ENCODE measurements around the gene FGGY.

FGGY gene

DNA sequence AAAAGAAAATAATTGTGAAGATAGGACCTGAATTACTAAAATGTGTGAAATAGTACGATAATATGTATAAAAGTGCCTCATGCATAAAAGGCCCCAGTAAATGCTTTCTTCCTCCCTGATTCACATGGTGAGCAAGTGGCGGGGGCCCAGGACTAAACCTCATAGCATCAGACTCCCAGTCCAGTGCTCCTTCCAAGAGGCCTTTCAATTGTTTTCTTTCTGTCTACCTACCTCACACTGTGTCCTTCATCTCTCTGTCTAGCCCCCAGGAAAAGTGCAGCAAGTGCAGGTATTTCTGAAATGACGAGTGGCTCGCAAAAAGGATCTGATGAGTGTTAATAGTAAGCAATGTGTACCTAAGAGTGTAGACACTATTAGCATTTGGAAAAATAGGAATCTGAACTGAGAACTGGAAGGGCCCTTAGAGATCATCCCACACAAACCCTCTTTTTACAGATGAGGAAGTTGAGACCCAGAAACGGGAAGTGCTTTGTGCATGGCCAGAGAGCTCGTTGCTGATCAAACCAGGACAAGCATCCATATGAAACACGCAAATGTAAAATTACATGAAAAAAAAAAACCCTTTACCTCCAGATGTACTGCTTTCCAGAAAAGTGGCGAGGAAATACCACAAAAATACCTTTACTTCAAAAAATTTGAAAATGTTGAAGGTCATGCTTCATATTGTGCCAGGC, 399.7 kb downstream of the FGGY start:
- Histone ChIP-seq H3K4me3 (ENCODE audit: low read depth in 1 of 2, low read length in 2 of 2) (no peak overlapping the region), H3K27me3 (ENCODE audit: control insufficient read depth in 1 of 2, insufficient read depth in 2 of 2, low read length in 2 of 2) (no peaks in the 10 kb centered on the region), H3K36me3 (ENCODE audit: insufficient read depth, low read length) (no peaks in the 10 kb centered on the region), H3K27ac (ENCODE audit: low read depth, low read length) (no peak overlapping the region), H3K4me1 (ENCODE audit: insufficient read depth, low read length) (peaks cover 22% of the 10 kb centered on the region), H3K9ac (ENCODE audit: low read length) (no peak overlapping the region), H3K9me3 (ENCODE audit: low read length) (no peaks in the 10 kb centered on the region)

DNA sequence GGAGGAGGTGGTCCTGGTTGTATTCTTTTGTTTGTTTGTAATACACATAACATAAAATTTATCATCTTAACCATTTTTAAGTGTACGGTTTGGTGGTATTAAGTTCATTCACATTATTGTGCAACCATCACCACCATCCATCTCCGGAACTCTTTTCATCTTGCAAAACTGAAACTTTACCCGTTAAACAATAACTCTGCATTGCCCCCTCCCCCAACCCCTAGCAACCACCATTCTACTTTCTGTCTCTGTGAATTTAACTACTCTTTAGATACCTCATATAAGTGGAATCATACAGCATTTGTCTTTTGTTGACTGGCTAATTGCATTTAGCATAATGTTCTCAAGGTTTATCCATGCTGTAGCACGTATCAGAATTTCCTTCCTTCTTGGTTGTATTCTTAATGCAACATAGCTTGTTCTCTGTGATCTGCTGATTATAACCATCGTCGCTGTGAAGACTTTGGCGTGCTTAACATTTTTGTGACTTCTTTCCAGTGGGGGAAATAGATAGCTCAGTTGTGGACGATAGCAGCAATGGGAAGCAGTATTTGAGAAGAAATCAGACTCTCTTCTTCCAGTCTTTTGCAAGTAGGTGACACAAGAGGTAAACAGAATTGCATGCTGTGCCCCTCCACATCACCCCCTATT, 400.4 kb downstream of the FGGY start:
- H3K4me1 ChIP-seq (ENCODE audit: insufficient read depth, low read length), result peaks cover 22% of the 10 kb centered on the region
- no peaks in the 10 kb centered on the region for H3K36me3 ChIP-seq (ENCODE audit: insufficient read depth, low read length)
- H3K27me3 ChIP-seq (ENCODE audit: control insufficient read depth in 1 of 2, insufficient read depth in 2 of 2, low read length in 2 of 2), result no peaks in the 10 kb centered on the region
- no peaks in the 10 kb centered on the region for H3K9me3 ChIP-seq (ENCODE audit: low read length)
- no peak overlapping the region for H3K9ac ChIP-seq (ENCODE audit: low read length)
- peak overlapping the region in 1 of 2 donors; percentile 18 for H3K4me3 ChIP-seq (ENCODE audit: low read depth in 1 of 2, low read length in 2 of 2)
- H3K27ac ChIP-seq (ENCODE audit: low read depth, low read length), result no peak overlapping the region

DNA sequence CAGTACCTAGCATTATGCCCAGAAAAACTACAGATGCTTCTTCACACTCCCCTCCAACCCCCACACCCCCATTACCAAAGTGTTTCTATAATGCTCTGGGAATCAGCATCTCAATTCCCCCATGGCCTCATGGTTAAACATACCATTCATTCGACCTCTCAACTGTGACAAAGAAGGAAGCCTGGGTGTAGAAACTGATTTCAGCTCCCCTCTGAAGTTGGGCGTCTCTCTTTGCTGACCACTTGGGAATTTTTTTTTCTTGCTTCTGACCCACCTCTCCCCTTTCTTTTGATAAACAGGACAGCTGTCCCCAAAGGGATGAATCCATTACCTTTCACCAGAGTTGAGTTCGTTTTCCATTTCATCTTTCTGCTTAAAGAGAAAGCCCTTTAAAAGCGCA, 401.5 kb downstream of the FGGY start:
- H3K27me3 ChIP-seq (ENCODE audit: control insufficient read depth in 1 of 2, insufficient read depth in 2 of 2, low read length in 2 of 2), result no peaks in the 10 kb centered on the region
- no peak overlapping the region for H3K27ac ChIP-seq (ENCODE audit: low read depth, low read length)

DNA sequence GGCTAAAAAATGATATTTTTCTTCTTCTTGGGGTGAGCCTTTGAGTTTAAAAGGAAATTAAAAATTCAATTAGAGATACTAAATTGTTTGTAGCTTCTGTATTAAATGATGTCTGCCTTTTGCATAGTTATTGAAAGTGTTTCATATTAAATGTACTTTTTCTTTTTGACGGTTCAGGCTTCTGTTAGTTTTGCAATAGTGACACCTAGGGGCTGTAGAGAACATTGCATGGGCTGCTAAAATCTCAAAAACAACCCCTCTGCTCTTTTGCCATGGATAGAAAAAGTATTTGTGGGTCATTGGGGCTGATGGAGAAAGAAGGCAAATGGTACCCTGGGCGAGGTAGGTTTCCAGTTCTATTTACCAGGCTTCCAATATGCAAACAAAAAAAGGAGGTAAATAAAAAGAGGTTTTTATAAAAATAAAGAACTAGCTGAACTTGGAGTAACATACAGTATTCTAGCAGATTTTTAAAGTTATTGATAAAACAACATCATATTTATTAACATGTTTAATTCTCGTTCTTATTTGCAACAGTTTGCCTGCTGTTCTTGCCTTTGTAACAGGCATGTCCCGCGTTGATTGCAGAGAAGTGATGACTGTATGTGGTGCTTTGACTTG, 402.4 kb downstream of the FGGY start:
- no peak overlapping the region for H3K4me3 ChIP-seq (ENCODE audit: low read depth in 1 of 2, low read length in 2 of 2)
- no peaks in the 10 kb centered on the region for H3K27me3 ChIP-seq (ENCODE audit: control insufficient read depth in 1 of 2, insufficient read depth in 2 of 2, low read length in 2 of 2)
- no peaks in the 10 kb centered on the region for H3K9me3 ChIP-seq (ENCODE audit: low read length)
- peaks cover 39% of the 10 kb centered on the region for H3K4me1 ChIP-seq (ENCODE audit: insufficient read depth, low read length)
- no peaks in the 10 kb centered on the region for H3K36me3 ChIP-seq (ENCODE audit: insufficient read depth, low read length)
- H3K27ac ChIP-seq (ENCODE audit: low read depth, low read length), result no peak overlapping the region
- H3K9ac ChIP-seq (ENCODE audit: low read length), result no peak overlapping the region

More for the DNA sequence above, 401.5 kb downstream of the FGGY start:
- no peaks in the 10 kb centered on the region for H3K36me3 ChIP-seq (ENCODE audit: insufficient read depth, low read length)
- no peak overlapping the region for H3K9ac ChIP-seq (ENCODE audit: low read length)
- no peaks in the 10 kb centered on the region for H3K9me3 ChIP-seq (ENCODE audit: low read length)
- peaks cover 31% of the 10 kb centered on the region for H3K4me1 ChIP-seq (ENCODE audit: insufficient read depth, low read length)
- H3K4me3 ChIP-seq (ENCODE audit: low read depth in 1 of 2, low read length in 2 of 2), result no peak overlapping the region

DNA sequence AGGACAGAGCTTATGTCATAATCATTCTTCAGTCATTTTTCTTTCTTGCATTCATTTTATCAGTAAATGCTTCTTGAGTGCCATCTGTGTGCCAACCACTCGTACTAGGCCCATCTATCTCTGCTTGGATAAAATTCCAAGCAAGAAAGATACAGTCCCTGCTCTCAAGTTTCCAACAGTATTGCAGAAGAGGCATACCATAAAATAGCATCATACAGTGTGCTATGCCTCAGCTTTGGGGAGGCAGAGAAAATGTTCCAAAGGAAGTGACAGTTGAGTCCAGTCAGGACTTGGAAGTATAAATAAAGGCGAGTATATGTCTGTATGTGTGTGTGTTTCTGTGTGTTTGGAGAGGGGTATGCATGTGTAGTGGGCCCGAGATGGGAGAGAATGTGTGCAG, 404.5 kb downstream of the FGGY start:
- H3K36me3 ChIP-seq (ENCODE audit: insufficient read depth, low read length), result no peaks in the 10 kb centered on the region
- peaks cover 56% of the 10 kb centered on the region for H3K4me1 ChIP-seq (ENCODE audit: insufficient read depth, low read length)
- no peak overlapping the region for H3K4me3 ChIP-seq (ENCODE audit: low read depth in 1 of 2, low read length in 2 of 2)
- H3K9me3 ChIP-seq (ENCODE audit: low read length), result no peaks in the 10 kb centered on the region
- H3K9ac ChIP-seq (ENCODE audit: low read length), result no peak overlapping the region
- H3K27ac ChIP-seq (ENCODE audit: low read depth, low read length), result no peak overlapping the region
- no peaks in the 10 kb centered on the region for H3K27me3 ChIP-seq (ENCODE audit: control insufficient read depth in 1 of 2, insufficient read depth in 2 of 2, low read length in 2 of 2)

DNA sequence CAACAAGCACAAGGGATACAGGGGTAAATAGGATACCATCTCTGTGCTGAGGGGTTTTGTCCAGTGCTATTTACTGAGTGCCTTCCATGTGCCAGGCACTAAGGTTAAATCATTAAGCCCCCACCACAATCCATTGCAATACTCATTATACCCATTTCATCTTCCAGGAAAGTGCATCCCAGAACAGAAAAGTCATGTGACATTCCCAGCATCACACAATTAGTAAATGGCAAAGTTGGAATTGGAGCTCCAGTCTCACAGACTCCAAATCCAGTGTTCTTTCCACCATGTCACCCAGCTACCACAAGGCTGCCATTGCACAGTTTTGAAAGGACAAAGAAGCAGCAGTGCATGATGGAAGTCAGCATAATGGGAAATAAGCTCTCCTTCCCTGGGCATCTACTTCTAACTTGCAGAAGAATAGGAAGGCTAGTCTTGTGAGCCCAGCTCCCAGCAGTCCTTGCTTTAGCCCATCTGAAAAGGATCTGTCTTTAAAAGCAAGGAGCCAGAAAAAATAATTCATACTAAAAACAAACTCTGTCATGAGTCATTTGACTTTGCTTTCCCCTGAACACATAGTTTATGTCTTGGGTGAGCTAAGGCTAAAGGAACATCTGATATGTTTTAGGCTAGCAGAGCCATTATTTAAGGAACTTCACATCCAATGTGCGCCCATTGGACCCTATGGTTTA, 406.5 kb downstream of the FGGY start:
- no peak overlapping the region for H3K9ac ChIP-seq (ENCODE audit: low read length)
- no peak overlapping the region for H3K4me3 ChIP-seq (ENCODE audit: low read depth in 1 of 2, low read length in 2 of 2)
- no peaks in the 10 kb centered on the region for H3K36me3 ChIP-seq (ENCODE audit: insufficient read depth, low read length)
- H3K4me1 ChIP-seq (ENCODE audit: insufficient read depth, low read length), result peaks cover 59% of the 10 kb centered on the region
- H3K27me3 ChIP-seq (ENCODE audit: control insufficient read depth in 1 of 2, insufficient read depth in 2 of 2, low read length in 2 of 2), result no peaks in the 10 kb centered on the region
- H3K27ac ChIP-seq (ENCODE audit: low read depth, low read length), result peak overlapping the region; percentile 46
- no peaks in the 10 kb centered on the region for H3K9me3 ChIP-seq (ENCODE audit: low read length)

DNA sequence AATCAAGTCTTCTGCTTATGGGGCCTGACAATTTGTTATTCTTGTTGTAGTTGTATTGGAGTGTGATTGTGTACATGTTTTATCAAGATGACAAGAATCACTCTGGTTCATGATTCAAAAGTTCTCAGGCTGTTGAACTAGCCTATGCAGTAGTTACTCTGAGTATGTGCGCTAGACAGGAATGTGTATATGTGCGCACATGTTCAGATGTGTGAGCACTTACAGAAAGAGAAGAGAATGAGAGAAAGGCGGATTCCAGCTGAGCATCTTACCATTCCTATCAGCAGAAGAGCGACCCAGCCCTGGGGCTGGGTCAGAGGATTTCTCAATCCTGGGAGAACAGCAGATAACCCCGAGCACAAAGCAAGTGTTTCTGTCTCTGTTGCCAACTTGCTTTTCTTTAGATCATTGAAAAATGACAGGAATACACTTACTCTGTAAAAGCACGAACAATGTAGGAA, 407.1 kb downstream of the FGGY start:
- Histone ChIP-seq H3K27me3 (ENCODE audit: control insufficient read depth in 1 of 2, insufficient read depth in 2 of 2, low read length in 2 of 2) (no peaks in the 10 kb centered on the region), H3K27ac (ENCODE audit: low read depth, low read length) (peak overlapping the region; percentile 46), H3K36me3 (ENCODE audit: insufficient read depth, low read length) (no peaks in the 10 kb centered on the region), H3K9ac (ENCODE audit: low read length) (no peak overlapping the region), H3K4me3 (ENCODE audit: low read depth in 1 of 2, low read length in 2 of 2) (no peak overlapping the region), H3K4me1 (ENCODE audit: insufficient read depth, low read length) (peaks cover 53% of the 10 kb centered on the region), H3K9me3 (ENCODE audit: low read length) (no peaks in the 10 kb centered on the region)

DNA sequence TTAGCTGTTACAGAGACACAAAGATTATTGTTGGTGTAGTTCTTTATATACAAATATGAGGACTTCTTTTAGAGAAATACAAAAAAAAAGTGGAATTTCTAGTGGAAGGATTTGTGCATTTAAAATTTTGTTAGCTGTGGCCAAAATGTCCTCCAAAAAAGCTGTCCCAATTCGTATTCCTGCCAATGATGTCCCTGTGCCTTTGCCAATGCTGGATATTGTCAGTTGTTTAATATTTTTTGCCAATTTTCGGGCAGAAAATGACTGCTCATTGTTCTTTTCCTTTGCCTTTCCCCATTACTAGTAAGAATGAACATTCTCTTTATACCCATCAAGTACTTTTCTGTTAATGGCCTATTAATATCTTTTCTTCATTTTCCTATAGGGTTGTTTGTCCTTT, 407.8 kb downstream of the FGGY start:
- Histone ChIP-seq H3K9ac (ENCODE audit: low read length) (no peak overlapping the region), H3K9me3 (ENCODE audit: low read length) (no peaks in the 10 kb centered on the region), H3K4me1 (ENCODE audit: insufficient read depth, low read length) (peaks cover 48% of the 10 kb centered on the region), H3K27ac (ENCODE audit: low read depth, low read length) (no peak overlapping the region), H3K27me3 (ENCODE audit: control insufficient read depth in 1 of 2, insufficient read depth in 2 of 2, low read length in 2 of 2) (no peaks in the 10 kb centered on the region), H3K4me3 (ENCODE audit: low read depth in 1 of 2, low read length in 2 of 2) (no peak overlapping the region), H3K36me3 (ENCODE audit: insufficient read depth, low read length) (no peaks in the 10 kb centered on the region)

DNA sequence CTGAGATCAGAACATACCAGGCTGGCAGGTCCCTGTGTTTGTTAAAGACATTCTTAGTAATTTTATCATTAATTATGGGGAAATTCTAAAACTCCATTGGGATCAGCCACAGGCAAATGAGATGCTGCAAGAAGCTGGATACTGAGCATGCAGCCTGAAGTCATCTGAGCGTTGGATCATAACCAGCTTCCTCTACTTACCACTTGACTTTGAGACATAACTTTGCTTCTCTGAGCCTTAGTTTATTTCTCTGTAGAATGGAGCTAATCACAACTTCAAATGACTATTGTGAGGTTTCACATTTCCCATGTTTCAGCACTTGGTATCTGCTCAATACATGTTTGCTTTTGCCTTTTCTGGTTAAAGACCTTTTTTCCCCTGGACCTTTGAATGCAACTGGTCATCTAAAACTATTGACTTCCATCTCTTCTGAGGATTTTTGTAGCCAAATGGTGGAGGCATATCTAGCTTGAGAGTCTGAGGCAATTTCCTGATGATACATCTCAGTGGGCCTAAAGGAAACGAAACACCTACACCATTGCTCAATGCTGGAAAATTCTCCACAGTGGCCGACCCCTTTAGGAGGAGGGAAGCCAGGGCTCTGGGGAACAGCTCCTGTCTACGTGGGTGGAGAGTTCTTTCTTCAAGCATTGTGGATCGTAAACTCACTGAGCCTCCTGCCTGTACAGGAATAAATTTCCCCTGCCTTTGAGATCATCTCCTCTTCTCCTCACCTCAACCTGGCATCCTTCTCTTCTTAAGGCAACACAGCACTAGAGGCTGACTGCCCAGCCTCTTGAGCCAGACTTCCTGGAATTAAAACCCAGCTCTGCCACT, 408.8 kb downstream of the FGGY start:
- peaks cover 48% of the 10 kb centered on the region for H3K4me1 ChIP-seq (ENCODE audit: insufficient read depth, low read length)
- H3K27me3 ChIP-seq (ENCODE audit: control insufficient read depth in 1 of 2, insufficient read depth in 2 of 2, low read length in 2 of 2), result no peaks in the 10 kb centered on the region
- no peaks in the 10 kb centered on the region for H3K9me3 ChIP-seq (ENCODE audit: low read length)
- H3K36me3 ChIP-seq (ENCODE audit: insufficient read depth, low read length), result no peaks in the 10 kb centered on the region
- H3K4me3 ChIP-seq (ENCODE audit: low read depth in 1 of 2, low read length in 2 of 2), result no peak overlapping the region
- peak overlapping the region; percentile 19 for H3K27ac ChIP-seq (ENCODE audit: low read depth, low read length)
- H3K9ac ChIP-seq (ENCODE audit: low read length), result no peak overlapping the region

DNA sequence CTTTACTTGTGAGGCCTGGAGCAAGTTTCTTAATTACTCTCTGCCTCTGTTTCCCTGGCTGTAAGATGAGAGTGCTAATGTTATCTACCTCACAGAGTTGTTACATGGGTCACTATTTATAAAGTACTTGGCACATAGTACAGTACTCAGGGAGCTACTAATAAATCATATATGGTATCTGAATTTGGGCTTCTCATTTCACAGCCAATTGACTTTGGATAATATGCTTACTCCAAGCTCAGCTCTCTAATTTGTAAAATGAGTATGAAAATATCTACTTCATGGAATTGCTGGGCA, 409.4 kb downstream of the FGGY start:
- Histone ChIP-seq H3K36me3 (ENCODE audit: insufficient read depth, low read length) (no peaks in the 10 kb centered on the region), H3K4me1 (ENCODE audit: insufficient read depth, low read length) (peaks cover 48% of the 10 kb centered on the region), H3K9me3 (ENCODE audit: low read length) (no peaks in the 10 kb centered on the region), H3K4me3 (ENCODE audit: low read depth in 1 of 2, low read length in 2 of 2) (no peak overlapping the region), H3K27me3 (ENCODE audit: control insufficient read depth in 1 of 2, insufficient read depth in 2 of 2, low read length in 2 of 2) (no peaks in the 10 kb centered on the region), H3K9ac (ENCODE audit: low read length) (no peak overlapping the region), H3K27ac (ENCODE audit: low read depth, low read length) (peak overlapping the region; percentile 19)

Data from muscle layer of colon (tissue), 2 donors.